DND-41 (cell line): Measurements from ENCODE around the gene CYREN.

ENCODE experiments used
- EZH2 ChIP-seq: IDR thresholded peaks from 3 replicates; pipeline ENCODE4 v1.6.1; 2012; ENCODE audit warnings: borderline replicate concordance, low read depth, mild to moderate bottlenecking, moderate library complexity, low read length, inconsistent platforms; ENCODE audit not compliant: severe bottlenecking
- TF ChIP-seq, protein P1 (sequence below): IDR thresholded peaks from 2 replicates; pipeline ENCODE4 v1.5.1; 2012; ENCODE audit warnings: borderline replicate concordance, low read length, moderate library complexity, mild to moderate bottlenecking; ENCODE audit not compliant: poor library complexity, severe bottlenecking; ENCODE audit errors: extremely low read depth

DNA sequence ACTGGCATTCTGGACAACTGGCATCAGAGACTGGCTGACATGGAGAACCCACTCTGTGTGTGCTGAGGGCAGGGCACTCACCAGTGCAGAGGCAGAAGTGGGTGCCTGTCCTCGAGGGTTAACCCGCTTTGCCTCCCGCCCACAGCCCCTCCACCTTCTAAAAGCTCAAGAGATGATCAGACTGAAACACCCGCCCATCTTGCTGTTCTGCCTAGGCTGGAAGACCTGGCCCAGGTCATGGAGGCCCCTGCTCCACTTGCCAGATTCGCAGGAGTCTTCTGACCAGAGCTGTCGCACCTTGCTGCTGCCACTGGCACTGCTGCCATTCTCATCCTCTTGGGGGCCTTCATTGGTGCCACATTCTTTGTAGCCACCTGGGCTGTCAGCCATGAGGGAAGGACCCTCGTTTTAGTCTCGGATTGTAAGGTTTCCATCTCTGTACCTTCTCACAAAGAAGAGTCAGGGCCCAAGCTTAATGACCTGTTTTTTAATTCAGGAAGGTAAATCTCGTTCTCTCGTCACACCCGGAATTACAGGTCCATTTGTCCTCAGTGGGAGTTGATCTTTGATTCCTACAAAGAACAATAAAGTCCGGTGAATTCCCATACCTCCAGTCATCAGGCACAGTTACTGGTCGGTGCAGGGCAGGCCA, 1.9 kb downstream of the CYREN start:
- TF ChIP-seq, protein P1, sequence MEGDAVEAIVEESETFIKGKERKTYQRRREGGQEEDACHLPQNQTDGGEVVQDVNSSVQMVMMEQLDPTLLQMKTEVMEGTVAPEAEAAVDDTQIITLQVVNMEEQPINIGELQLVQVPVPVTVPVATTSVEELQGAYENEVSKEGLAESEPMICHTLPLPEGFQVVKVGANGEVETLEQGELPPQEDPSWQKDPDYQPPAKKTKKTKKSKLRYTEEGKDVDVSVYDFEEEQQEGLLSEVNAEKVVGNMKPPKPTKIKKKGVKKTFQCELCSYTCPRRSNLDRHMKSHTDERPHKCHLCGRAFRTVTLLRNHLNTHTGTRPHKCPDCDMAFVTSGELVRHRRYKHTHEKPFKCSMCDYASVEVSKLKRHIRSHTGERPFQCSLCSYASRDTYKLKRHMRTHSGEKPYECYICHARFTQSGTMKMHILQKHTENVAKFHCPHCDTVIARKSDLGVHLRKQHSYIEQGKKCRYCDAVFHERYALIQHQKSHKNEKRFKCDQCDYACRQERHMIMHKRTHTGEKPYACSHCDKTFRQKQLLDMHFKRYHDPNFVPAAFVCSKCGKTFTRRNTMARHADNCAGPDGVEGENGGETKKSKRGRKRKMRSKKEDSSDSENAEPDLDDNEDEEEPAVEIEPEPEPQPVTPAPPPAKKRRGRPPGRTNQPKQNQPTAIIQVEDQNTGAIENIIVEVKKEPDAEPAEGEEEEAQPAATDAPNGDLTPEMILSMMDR = no peak
- TF ChIP-seq EZH2 = no peak
